ENCODE results near the gene STK24.
A peak's percentile ranks its signal among the peaks of the same experiment; 100 is the strongest.

The STK24 gene

DNA sequence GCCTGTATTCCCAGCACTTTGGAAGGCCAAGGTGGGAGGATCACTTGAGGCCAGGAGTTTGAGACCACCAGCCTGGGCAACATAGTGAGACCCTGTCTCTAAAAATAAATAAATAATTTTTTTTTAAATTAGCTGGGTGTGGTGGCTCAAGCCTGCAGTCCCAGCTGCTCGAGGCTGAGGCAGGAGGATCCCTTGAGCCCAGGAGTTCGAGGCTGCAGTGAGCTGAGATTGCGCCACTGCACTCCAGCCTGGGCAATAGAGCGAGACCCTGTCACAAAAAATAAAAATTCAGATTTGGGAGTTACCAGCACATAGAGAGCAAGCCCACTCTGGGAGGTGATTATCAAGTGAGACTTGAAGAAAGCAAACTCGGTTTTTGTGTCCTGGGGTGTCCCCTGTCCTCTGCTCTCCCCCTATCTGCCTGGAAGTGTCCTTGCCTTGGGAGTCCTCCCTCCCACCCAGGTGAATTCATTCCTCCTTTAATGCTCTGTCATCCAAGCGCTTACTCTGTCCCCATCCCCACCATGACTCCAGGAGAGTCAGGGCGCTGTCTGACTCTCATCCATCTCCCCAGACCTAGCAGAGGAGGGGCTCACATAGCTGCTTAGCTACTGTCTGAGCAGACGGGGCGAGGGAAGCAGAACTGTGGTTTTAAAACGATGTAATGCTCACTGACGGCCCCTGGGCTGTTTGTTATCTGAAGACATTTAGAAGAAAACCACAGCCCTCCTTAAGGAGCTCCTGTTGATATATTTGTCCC lies 146.8 kb downstream of the STK24 start:
- DNase-seq = no peak
- Histone ChIP-seq H3K36me3 (replicated peaks) (peaks cover 13% of the 10 kb centered on the region), H3K27ac (no peak overlapping the region), H3K27me3 (replicated peaks) (no peaks in the 10 kb centered on the region), H3K4me3 (ENCODE audit: low read depth, low read length) (no peak overlapping the region)
- TF ChIP-seq, protein P1, sequence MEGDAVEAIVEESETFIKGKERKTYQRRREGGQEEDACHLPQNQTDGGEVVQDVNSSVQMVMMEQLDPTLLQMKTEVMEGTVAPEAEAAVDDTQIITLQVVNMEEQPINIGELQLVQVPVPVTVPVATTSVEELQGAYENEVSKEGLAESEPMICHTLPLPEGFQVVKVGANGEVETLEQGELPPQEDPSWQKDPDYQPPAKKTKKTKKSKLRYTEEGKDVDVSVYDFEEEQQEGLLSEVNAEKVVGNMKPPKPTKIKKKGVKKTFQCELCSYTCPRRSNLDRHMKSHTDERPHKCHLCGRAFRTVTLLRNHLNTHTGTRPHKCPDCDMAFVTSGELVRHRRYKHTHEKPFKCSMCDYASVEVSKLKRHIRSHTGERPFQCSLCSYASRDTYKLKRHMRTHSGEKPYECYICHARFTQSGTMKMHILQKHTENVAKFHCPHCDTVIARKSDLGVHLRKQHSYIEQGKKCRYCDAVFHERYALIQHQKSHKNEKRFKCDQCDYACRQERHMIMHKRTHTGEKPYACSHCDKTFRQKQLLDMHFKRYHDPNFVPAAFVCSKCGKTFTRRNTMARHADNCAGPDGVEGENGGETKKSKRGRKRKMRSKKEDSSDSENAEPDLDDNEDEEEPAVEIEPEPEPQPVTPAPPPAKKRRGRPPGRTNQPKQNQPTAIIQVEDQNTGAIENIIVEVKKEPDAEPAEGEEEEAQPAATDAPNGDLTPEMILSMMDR (IDR thresholded peaks at IDR 0.05; ENCODE audit: low read depth, low read length, missing control alignments) = no peak
- in situ Hi-C loops (cut with HindIII; ENCODE audit: low pct_ligation_motif_present, low sequenced_read_pairs) = loop anchor here (25.0 kb wide), 1 partner anchor 232 kb away; no protein-coding TSS in a partner anchor

GRCh38 chr13:98429531-98429930 lies 147.4 kb downstream of the STK24 start:
- TF ChIP-seq, protein P1 (IDR thresholded peaks at IDR 0.05; ENCODE audit: low read depth, low read length, missing control alignments) = no peak
- no peaks in the 10 kb centered on the region for H3K27me3 ChIP-seq (replicated peaks)
- no peak for DNase-seq
- H3K4me3 ChIP-seq (ENCODE audit: low read depth, low read length) = no peak overlapping the region
- peaks cover 13% of the 10 kb centered on the region for H3K36me3 ChIP-seq (replicated peaks)
- H3K27ac ChIP-seq = no peak overlapping the region
- in situ Hi-C loops (cut with HindIII; ENCODE audit: low pct_ligation_motif_present, low sequenced_read_pairs) = loop anchor here (25.0 kb wide), 1 partner anchor 233 kb away; no protein-coding TSS in a partner anchor

- no peak overlapping the region for H3K27ac ChIP-seq
- TF ChIP-seq, protein P1 (IDR thresholded peaks at IDR 0.05; ENCODE audit: low read depth, low read length, missing control alignments) = no peak
- H3K36me3 ChIP-seq (replicated peaks) = peaks cover 16% of the 10 kb centered on the region
- in situ Hi-C loops (cut with HindIII; ENCODE audit: low pct_ligation_motif_present, low sequenced_read_pairs) = loop anchor here (25.0 kb wide), 1 partner anchor 233 kb away; no protein-coding TSS in a partner anchor
- no peak overlapping the region for H3K4me3 ChIP-seq (ENCODE audit: low read depth, low read length)
- no peak for DNase-seq
- H3K27me3 ChIP-seq (replicated peaks) = no peaks in the 10 kb centered on the region
These were observed 147.8 kb downstream of the STK24 start for GRCh38 chr13:98429081-98429480.

GRCh38 chr13:98428256-98428966 lies 148.5 kb downstream of the STK24 start:
- TF ChIP-seq, protein P1 (IDR thresholded peaks at IDR 0.05; ENCODE audit: low read depth, low read length, missing control alignments) = no peak
- Histone ChIP-seq H3K36me3 (replicated peaks) (peaks cover 16% of the 10 kb centered on the region), H3K27ac (no peak overlapping the region), H3K4me3 (ENCODE audit: low read depth, low read length) (no peak overlapping the region), H3K27me3 (replicated peaks) (no peaks in the 10 kb centered on the region)
- in situ Hi-C loops (cut with HindIII; ENCODE audit: low pct_ligation_motif_present, low sequenced_read_pairs) = loop anchor here (25.0 kb wide), 1 partner anchor 234 kb away; no protein-coding TSS in a partner anchor
- peak; percentile 50 for DNase-seq

DNA sequence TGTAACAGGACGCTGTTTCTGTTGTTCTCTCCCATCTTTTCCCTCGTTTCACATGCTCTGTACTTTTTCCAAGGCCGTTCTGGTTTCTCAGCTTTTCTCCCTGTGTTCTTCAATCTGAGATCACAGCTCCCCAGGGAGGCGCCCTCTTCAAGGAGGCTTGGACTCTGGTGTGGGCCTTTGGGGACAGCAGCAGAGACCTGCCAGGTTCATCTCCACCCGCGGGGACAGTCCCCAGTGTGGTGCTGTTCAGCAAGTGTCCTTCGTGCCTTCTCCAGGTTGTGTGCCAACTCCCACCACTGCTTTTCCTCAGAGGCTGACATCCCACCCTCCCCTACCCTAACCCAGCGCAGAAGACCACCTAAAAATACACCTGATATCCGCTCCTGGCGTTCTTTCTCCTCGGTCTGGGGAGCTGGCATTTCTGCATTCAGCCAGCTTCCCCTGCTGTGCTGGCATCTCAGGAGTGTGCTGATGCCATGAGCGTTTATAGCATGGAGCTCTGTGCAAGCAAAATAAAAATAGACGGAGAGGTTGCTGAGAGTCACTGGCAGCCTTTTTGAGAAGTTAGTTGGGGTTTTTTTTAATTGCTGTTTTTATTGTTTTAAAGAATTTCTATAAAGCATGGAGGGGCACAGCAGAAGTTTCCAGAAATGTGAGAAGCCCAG lies 149.4 kb downstream of the STK24 start:
- in situ Hi-C loops (cut with HindIII; ENCODE audit: low pct_ligation_motif_present, low sequenced_read_pairs) = loop anchor here (25.0 kb wide), 1 partner anchor 235 kb away; no protein-coding TSS in a partner anchor
- no peak for DNase-seq
- H3K4me3 ChIP-seq (ENCODE audit: low read depth, low read length) = no peak overlapping the region
- H3K27ac ChIP-seq = no peak overlapping the region
- H3K27me3 ChIP-seq (replicated peaks) = no peaks in the 10 kb centered on the region
- peaks cover 16% of the 10 kb centered on the region for H3K36me3 ChIP-seq (replicated peaks)
- TF ChIP-seq, protein P1 (IDR thresholded peaks at IDR 0.05; ENCODE audit: low read depth, low read length, missing control alignments) = no peak
